Parathyroid adenoma (tissue), 2 donors: ENCODE data around the gene VSTM2L.

Source experiments
- H2AFZ ChIP-seq: fragments of 300-600 bp; sonication (generic); one replicate; pipeline ENCODE4 v1.7.0; 2017; ENCODE audit warnings: antibody characterized with exemption, mild to moderate bottlenecking
- H3K27ac ChIP-seq: fragments of 300-600 bp; sonication (generic); one replicate; pipeline ENCODE4 v1.7.0; 2017
- H3K27me3 ChIP-seq: fragments of 300-600 bp; sonication (generic); one replicate; pipeline ENCODE4 v1.7.0; 2017; ENCODE audit warnings: low read length; ENCODE audit not compliant: control insufficient read depth, insufficient read depth
- H3K36me3 ChIP-seq: fragments of 300-600 bp; sonication (generic); one replicate; pipeline ENCODE4 v1.7.0; 2017; ENCODE audit warnings: low read length; ENCODE audit not compliant: control insufficient read depth, insufficient read depth
- H3K4me1 ChIP-seq: fragments of 300-600 bp; sonication (generic); one replicate; pipeline ENCODE4 v1.7.0; 2017; ENCODE audit warnings: control low read depth
- H3K4me2 ChIP-seq: fragments of 300-600 bp; sonication (generic); one replicate; pipeline ENCODE4 v1.7.0; 2017; ENCODE audit warnings: low read length
- H3K4me3 ChIP-seq: fragments of 300-600 bp; sonication (generic); one replicate; pipeline ENCODE4 v1.7.0; 2017; ENCODE audit warnings: low read depth, low read length
- H3K79me2 ChIP-seq: fragments of 300-600 bp; sonication (generic); one replicate; pipeline ENCODE4 v1.7.0; 2017; ENCODE audit warnings: control low read depth
- H3K9ac ChIP-seq: fragments of 300-600 bp; sonication (generic); one replicate; pipeline ENCODE4 v1.7.0; 2017; ENCODE audit warnings: mild to moderate bottlenecking
- H3K9me3 ChIP-seq: fragments of 300-600 bp; sonication (generic); one replicate; pipeline ENCODE4 v1.7.0; 2017; ENCODE audit warnings: low read length; ENCODE audit not compliant: control insufficient read depth
- CTCF ChIP-seq: fragments of 300-600 bp; sonication (generic); IDR thresholded peaks from one replicate; pipeline ENCODE4 v1.7.0; 2017; ENCODE audit warnings: antibody characterized with exemption, mild to moderate bottlenecking
- donor health status: primary hyperparathyroidism.

The VSTM2L gene

GRCh38 chr20:37971561-37972127, 68.7 kb downstream of the VSTM2L start:
- Histone ChIP-seq H3K79me2 (no peaks in the 10 kb centered on the region), H3K27me3 (no peaks in the 10 kb centered on the region), H2AFZ (no peak overlapping the region), H3K9me3 (no peaks in the 10 kb centered on the region), H3K4me2 (no peak overlapping the region), H3K27ac (no peak overlapping the region), H3K4me3 (no peak overlapping the region), H3K4me1 (no peaks in the 10 kb centered on the region), H3K9ac (no peak overlapping the region), H3K36me3 (no peaks in the 10 kb centered on the region)
- TF ChIP-seq CTCF, result no peak

GRCh38 chr20:37972256-37973058, 69.5 kb downstream of the VSTM2L start:
- Histone ChIP-seq H3K4me1 (no peaks in the 10 kb centered on the region), H3K27ac (no peak overlapping the region), H3K79me2 (no peaks in the 10 kb centered on the region), H2AFZ (no peak overlapping the region), H3K36me3 (no peaks in the 10 kb centered on the region), H3K9ac (no peak overlapping the region), H3K4me3 (no peak overlapping the region), H3K27me3 (no peaks in the 10 kb centered on the region), H3K4me2 (no peak overlapping the region), H3K9me3 (no peaks in the 10 kb centered on the region)
- no peak for TF ChIP-seq CTCF

- Histone ChIP-seq H3K79me2 (no peaks in the 10 kb centered on the region), H3K27ac (no peak overlapping the region), H3K27me3 (no peaks in the 10 kb centered on the region), H3K4me1 (no peaks in the 10 kb centered on the region), H3K9me3 (no peaks in the 10 kb centered on the region), H2AFZ (no peak overlapping the region), H3K4me3 (no peak overlapping the region), H3K36me3 (no peaks in the 10 kb centered on the region), H3K9ac (no peak overlapping the region), H3K4me2 (no peak overlapping the region)
- TF ChIP-seq CTCF, result no peak
Measured at GRCh38 chr20:37973059-37973910, 70.4 kb downstream of the VSTM2L start.

- Histone ChIP-seq H3K4me2 (no peak overlapping the region), H3K27me3 (peaks cover 4% of the 10 kb centered on the region), H3K36me3 (no peaks in the 10 kb centered on the region), H3K79me2 (no peaks in the 10 kb centered on the region), H3K27ac (no peak overlapping the region), H3K9ac (no peak overlapping the region), H2AFZ (no peak overlapping the region), H3K4me1 (no peaks in the 10 kb centered on the region), H3K4me3 (no peak overlapping the region), H3K9me3 (no peaks in the 10 kb centered on the region)
- no peak for TF ChIP-seq CTCF
Measured at GRCh38 chr20:37976887-37977286, 74.0 kb downstream of the VSTM2L start.
